CD4-positive, alpha-beta T cell treated with Interleukin-10 for 1 hour (primary cell): ENCODE data around the gene ZNF215.
"Not testable (repeated sequence)": the region's sequence is repeated elsewhere in the genome, so short reads cannot be mapped to it uniquely, and the experiment has no call there.

Source experiments
- DNase-seq: peaks from one replicate; pipeline ENCODE4 v3.0.0-alpha.2; 2020

Gene ZNF215

GRCh38 chr11:6943131-6943530 lies 16.9 kb downstream of the ZNF215 start:
- DNase-seq = no peak

- not testable (repeated sequence) for DNase-seq
Measured at GRCh38 chr11:6954248-6954647, 28.0 kb downstream of the ZNF215 start.

GRCh38 chr11:6962141-6962540 lies 35.9 kb downstream of the ZNF215 start:
- DNase-seq = no peak

GRCh38 chr11:6962673-6963072 lies 36.4 kb downstream of the ZNF215 start:
- DNase-seq = no peak

- DNase-seq = no peak
Measured at GRCh38 chr11:6968816-6969215, 42.6 kb downstream of the ZNF215 start.

GRCh38 chr11:6969854-6970253 lies 43.6 kb downstream of the ZNF215 start:
- not testable (repeated sequence) for DNase-seq

GRCh38 chr11:6979365-6979764 lies 53.1 kb downstream of the ZNF215 start:
- no peak for DNase-seq

- no peak for DNase-seq
Measured at GRCh38 chr11:6986487-6986886, 60.3 kb downstream of the ZNF215 start.

- DNase-seq = no peak
Measured at GRCh38 chr11:6988506-6988905, 62.3 kb downstream of the ZNF215 start.

- DNase-seq = no peak
Measured at GRCh38 chr11:6991227-6991626, 65.0 kb downstream of the ZNF215 start.

GRCh38 chr11:6992026-6992425 lies 65.8 kb downstream of the ZNF215 start:
- no peak for DNase-seq

- DNase-seq = no peak
Measured at GRCh38 chr11:6992457-6993417, 66.5 kb downstream of the ZNF215 start.

- no peak for DNase-seq
Measured at GRCh38 chr11:6995703-6996102, 69.5 kb downstream of the ZNF215 start.

GRCh38 chr11:7004482-7004881 lies 78.3 kb downstream of the ZNF215 start:
- DNase-seq = no peak
